Measurements from ENCODE around the gene CMIP. TPM values are rescaled to one million over a fixed set of nuclear protein-coding genes. Genes with fewer than 3 reads are reported as not detected.

Gene CMIP
- total RNA-seq, 1 experiment from 2014 or later = 68.0 TPM

DNA sequence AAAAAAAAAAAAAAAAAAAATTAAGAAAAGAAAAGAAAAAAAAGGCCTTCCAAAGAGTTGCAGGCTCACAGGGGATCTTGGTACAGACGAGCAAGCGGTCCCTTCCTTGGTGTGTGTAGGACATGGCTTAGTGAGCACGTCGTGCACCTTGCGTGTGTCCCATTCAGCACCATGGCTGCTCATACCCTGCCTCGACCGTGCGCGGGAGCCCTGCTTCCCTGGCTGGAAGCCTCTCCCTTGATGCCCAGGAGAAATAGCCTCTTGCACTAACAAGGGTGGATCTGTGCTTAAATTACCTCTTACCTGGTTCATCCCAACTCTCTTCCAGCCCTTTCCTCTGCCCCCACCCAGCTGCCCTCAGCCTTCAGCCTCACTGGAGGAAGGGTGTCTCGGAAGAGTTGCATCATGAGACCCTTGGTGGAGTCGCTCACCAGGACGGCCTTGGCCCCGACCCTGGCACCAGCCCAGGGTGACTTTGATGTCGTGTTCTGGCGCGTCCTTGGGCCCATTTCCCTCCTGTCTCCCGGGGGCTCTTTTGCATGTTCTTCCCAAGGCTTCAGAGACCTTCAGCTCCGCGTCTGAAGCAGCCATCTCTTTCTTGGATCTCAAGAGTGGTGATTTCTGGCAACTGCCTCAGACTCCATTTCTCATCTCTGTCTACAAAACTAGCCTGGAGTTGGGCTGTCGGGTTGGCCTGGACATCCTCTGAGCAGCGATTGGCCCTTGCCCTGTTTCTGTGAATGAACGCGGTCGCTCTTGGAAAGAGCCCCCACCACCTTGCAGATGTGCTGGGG lies 127.2 kb downstream of the CMIP start:
- ChIA-PET POLR2A (interaction anchor here (0.6 kb wide), 1 partner anchor 12 kb away, joined by 6 read pairs; no protein-coding TSS in a partner anchor), CTCF (no interaction called here)
- Mint-ChIP-seq H3K36me3 (ENCODE audit: insufficient read depth, unreplicated experiment) (peaks cover 8% of the 10 kb centered on the region), H3K27ac (ENCODE audit: unreplicated experiment) (no peak overlapping the region), H3K4me1 (ENCODE audit: low read depth, unreplicated experiment) (no peaks in the 10 kb centered on the region), H3K27me3 (ENCODE audit: insufficient read depth, unreplicated experiment) (no peaks in the 10 kb centered on the region), H3K9me3 (ENCODE audit: unreplicated experiment) (no peaks in the 10 kb centered on the region), H3K4me3 (ENCODE audit: unreplicated experiment) (no peak overlapping the region)
- peaks cover 1% of the 10 kb centered on the region; the same call in 1 of the 2 replicates for H3K36me3 ChIP-seq (ENCODE audit: control insufficient read depth, insufficient read depth, low read length)
- no peaks in the 10 kb centered on the region for H3K27me3 ChIP-seq (replicated peaks; ENCODE audit: control insufficient read depth, insufficient read depth, low read length)
- no peak overlapping the region for H3K4me3 ChIP-seq (ENCODE audit: low read depth, low read length)
- DNase-seq = no peak
- no peaks in the 10 kb centered on the region; the same call in 1 of the 2 replicates for H3K4me1 ChIP-seq
- H3K9me3 ChIP-seq = no peaks in the 10 kb centered on the region
- intact Hi-C loops (cut with micrococcal nuclease; ENCODE audit: unreplicated experiment) = no loop called here
- TF ChIP-seq, protein P1, sequence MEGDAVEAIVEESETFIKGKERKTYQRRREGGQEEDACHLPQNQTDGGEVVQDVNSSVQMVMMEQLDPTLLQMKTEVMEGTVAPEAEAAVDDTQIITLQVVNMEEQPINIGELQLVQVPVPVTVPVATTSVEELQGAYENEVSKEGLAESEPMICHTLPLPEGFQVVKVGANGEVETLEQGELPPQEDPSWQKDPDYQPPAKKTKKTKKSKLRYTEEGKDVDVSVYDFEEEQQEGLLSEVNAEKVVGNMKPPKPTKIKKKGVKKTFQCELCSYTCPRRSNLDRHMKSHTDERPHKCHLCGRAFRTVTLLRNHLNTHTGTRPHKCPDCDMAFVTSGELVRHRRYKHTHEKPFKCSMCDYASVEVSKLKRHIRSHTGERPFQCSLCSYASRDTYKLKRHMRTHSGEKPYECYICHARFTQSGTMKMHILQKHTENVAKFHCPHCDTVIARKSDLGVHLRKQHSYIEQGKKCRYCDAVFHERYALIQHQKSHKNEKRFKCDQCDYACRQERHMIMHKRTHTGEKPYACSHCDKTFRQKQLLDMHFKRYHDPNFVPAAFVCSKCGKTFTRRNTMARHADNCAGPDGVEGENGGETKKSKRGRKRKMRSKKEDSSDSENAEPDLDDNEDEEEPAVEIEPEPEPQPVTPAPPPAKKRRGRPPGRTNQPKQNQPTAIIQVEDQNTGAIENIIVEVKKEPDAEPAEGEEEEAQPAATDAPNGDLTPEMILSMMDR (IDR thresholded peaks at IDR 0.05; ENCODE audit: insufficient read depth in 1 of 2, low read depth in 1 of 2, low read length in 1 of 2, severe bottlenecking in 1 of 2, unreplicated experiment in 1 of 2) = no peak
- BruUV-seq (replicated peaks) = no TSS peak

DNA sequence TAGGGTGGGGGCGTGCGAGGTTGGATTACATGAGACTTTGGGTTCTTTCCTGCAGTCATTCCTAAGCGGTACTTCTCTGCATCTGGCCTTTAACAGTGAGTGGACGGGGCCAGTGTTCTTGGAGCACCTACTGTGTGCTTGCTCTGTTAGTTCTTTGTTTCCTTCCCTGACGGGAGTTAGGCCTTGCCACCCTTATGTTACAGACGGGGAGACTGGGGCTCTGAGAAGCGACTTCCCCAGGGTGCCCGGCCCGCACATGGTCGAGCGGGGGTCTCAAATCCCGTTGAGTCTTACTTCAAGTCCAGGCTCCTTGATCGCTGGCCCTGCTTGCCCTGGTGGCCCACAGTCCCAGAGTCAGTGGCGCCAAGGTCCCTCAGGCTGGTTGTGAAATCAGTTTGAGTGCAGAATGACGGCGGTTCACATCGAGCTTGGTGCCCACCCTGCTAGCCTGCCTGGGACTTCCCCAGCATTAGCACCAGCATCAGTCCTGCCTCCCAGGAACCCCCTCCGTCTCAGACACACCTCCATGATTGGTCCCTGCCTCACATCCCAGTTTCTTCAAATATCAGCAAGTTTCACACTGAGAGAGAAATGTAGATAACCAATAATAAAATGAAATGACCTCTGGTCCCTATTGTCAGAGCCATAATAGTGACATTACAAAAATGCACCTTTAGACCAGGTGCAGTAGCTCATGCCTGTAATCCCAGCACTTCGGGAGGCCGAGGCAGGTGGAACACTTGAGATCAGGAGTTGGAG lies 128.0 kb downstream of the CMIP start:
- ChIA-PET CTCF (no interaction called here), POLR2A (no interaction called here)
- no peak for DNase-seq
- Mint-ChIP-seq H3K4me3 (ENCODE audit: unreplicated experiment) (no peak overlapping the region), H3K9me3 (ENCODE audit: unreplicated experiment) (no peaks in the 10 kb centered on the region), H3K27ac (ENCODE audit: unreplicated experiment) (no peak overlapping the region), H3K4me1 (ENCODE audit: low read depth, unreplicated experiment) (no peaks in the 10 kb centered on the region), H3K27me3 (ENCODE audit: insufficient read depth, unreplicated experiment) (no peaks in the 10 kb centered on the region), H3K36me3 (ENCODE audit: insufficient read depth, unreplicated experiment) (peaks cover 8% of the 10 kb centered on the region)
- intact Hi-C loops (cut with micrococcal nuclease; ENCODE audit: unreplicated experiment) = no loop called here
- H3K27me3 ChIP-seq (replicated peaks; ENCODE audit: control insufficient read depth, insufficient read depth, low read length) = no peaks in the 10 kb centered on the region
- TF ChIP-seq, protein P1 (IDR thresholded peaks at IDR 0.05; ENCODE audit: insufficient read depth in 1 of 2, low read depth in 1 of 2, low read length in 1 of 2, severe bottlenecking in 1 of 2, unreplicated experiment in 1 of 2) = no peak
- no peak overlapping the region for H3K4me3 ChIP-seq (ENCODE audit: low read depth, low read length)
- no peaks in the 10 kb centered on the region for H3K9me3 ChIP-seq
- H3K36me3 ChIP-seq (ENCODE audit: control insufficient read depth, insufficient read depth, low read length) = peaks cover 1% of the 10 kb centered on the region; the same call in 1 of the 2 replicates
- BruUV-seq (replicated peaks) = no TSS peak
- no peaks in the 10 kb centered on the region; the same call in 1 of the 2 replicates for H3K4me1 ChIP-seq

DNA sequence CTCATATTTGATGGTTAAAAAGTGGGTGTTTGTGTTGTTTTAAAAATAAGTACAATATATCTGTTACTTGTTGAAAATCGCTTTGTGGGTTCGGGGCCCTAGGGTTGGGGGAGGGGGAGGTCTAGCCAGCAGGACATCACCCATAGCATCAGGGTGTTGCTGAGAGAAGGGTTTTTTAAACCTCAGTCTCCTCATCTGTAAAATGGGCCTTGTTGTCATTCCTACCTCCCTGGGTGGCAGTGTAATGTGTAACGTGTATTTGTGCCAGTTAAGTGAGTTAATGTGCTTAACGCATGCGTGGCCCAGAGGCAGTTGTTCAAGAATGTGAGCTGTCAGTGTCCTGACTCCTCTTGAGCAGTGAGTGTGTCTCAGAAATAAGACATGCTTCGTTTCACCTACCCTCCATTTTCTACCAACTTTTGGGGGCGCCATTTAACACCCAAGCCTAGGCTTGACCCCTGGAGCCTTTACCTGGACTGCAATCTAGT lies 129.0 kb downstream of the CMIP start:
- ChIA-PET POLR2A (no interaction called here), CTCF (no interaction called here)
- no peak overlapping the region for H3K4me3 Mint-ChIP-seq (ENCODE audit: unreplicated experiment)
- H3K9me3 Mint-ChIP-seq (ENCODE audit: unreplicated experiment) = no peaks in the 10 kb centered on the region
- peaks cover 8% of the 10 kb centered on the region for H3K36me3 Mint-ChIP-seq (ENCODE audit: insufficient read depth, unreplicated experiment)
- Histone ChIP-seq H3K4me1 (no peaks in the 10 kb centered on the region; the same call in 1 of the 2 replicates), H3K27me3 (replicated peaks; ENCODE audit: control insufficient read depth, insufficient read depth, low read length) (no peaks in the 10 kb centered on the region), H3K36me3 (ENCODE audit: control insufficient read depth, insufficient read depth, low read length) (peaks cover 1% of the 10 kb centered on the region; the same call in 1 of the 2 replicates), H3K4me3 (ENCODE audit: low read depth, low read length) (no peak overlapping the region), H3K9me3 (no peaks in the 10 kb centered on the region)
- TF ChIP-seq, protein P1 (IDR thresholded peaks at IDR 0.05; ENCODE audit: insufficient read depth in 1 of 2, low read depth in 1 of 2, low read length in 1 of 2, severe bottlenecking in 1 of 2, unreplicated experiment in 1 of 2) = no peak
- peak overlapping the region; percentile 46 for H3K27ac Mint-ChIP-seq (ENCODE audit: unreplicated experiment)
- BruUV-seq (replicated peaks) = no TSS peak
- DNase-seq = no peak
- no peaks in the 10 kb centered on the region for H3K27me3 Mint-ChIP-seq (ENCODE audit: insufficient read depth, unreplicated experiment)
- intact Hi-C loops (cut with micrococcal nuclease; ENCODE audit: unreplicated experiment) = no loop called here
- H3K4me1 Mint-ChIP-seq (ENCODE audit: low read depth, unreplicated experiment) = no peaks in the 10 kb centered on the region
